ENCODE data around the gene COL8A2.

Gene COL8A2

GRCh38 chr1:36101546-36101945, 23.5 kb downstream of the COL8A2 start:
- no peak overlapping the region for H3K4me3 ChIP-seq (replicated peaks; ENCODE audit: low read depth, low read length)
- no peak for TF ChIP-seq CTCF (IDR thresholded peaks at IDR 0.05; ENCODE audit: insufficient read depth, low read length, poor library complexity, severe bottlenecking)
- no peaks in the 10 kb centered on the region for H3K27me3 ChIP-seq (replicated peaks; ENCODE audit: control insufficient read depth, insufficient read depth, low read length)
- H3K36me3 ChIP-seq (ENCODE audit: control insufficient read depth, insufficient read depth, low read length) = no peaks in the 10 kb centered on the region; the same call in 1 of the 2 replicates
- DNase-seq (ENCODE audit: extremely low read depth, insufficient read length) = no peak

- no peak for DNase-seq (ENCODE audit: extremely low read depth, insufficient read length)
- TF ChIP-seq CTCF (IDR thresholded peaks at IDR 0.05; ENCODE audit: insufficient read depth, low read length, poor library complexity, severe bottlenecking) = no peak
- no peaks in the 10 kb centered on the region for H3K27me3 ChIP-seq (replicated peaks; ENCODE audit: control insufficient read depth, insufficient read depth, low read length)
- no peak overlapping the region for H3K4me3 ChIP-seq (replicated peaks; ENCODE audit: low read depth, low read length)
- peaks cover 4% of the 10 kb centered on the region; the same call in 1 of the 2 replicates for H3K36me3 ChIP-seq (ENCODE audit: control insufficient read depth, insufficient read depth, low read length)
Observed at GRCh38 chr1:36100376-36100775, 24.6 kb downstream of the COL8A2 start.

- DNase-seq (ENCODE audit: extremely low read depth, insufficient read length) = peak; percentile 75
- Histone ChIP-seq H3K4me3 (replicated peaks; ENCODE audit: low read depth, low read length) (peak overlapping the region; percentile 26; the same call in 1 of the 2 replicates), H3K27me3 (replicated peaks; ENCODE audit: control insufficient read depth, insufficient read depth, low read length) (no peaks in the 10 kb centered on the region), H3K36me3 (ENCODE audit: control insufficient read depth, insufficient read depth, low read length) (peaks cover 6% of the 10 kb centered on the region)
- TF ChIP-seq CTCF (IDR thresholded peaks at IDR 0.05; ENCODE audit: insufficient read depth, low read length, poor library complexity, severe bottlenecking) = peak; percentile 85
Observed at GRCh38 chr1:36099681-36100341, 25.2 kb downstream of the COL8A2 start.

- TF ChIP-seq CTCF (IDR thresholded peaks at IDR 0.05; ENCODE audit: insufficient read depth, low read length, poor library complexity, severe bottlenecking) = no peak
- Histone ChIP-seq H3K36me3 (ENCODE audit: control insufficient read depth, insufficient read depth, low read length) (peaks cover 14% of the 10 kb centered on the region), H3K27me3 (replicated peaks; ENCODE audit: control insufficient read depth, insufficient read depth, low read length) (no peaks in the 10 kb centered on the region), H3K4me3 (replicated peaks; ENCODE audit: low read depth, low read length) (no peak overlapping the region)
- DNase-seq (ENCODE audit: extremely low read depth, insufficient read length) = no peak
Observed at GRCh38 chr1:36098650-36099365, 26.2 kb downstream of the COL8A2 start.

- H3K27me3 ChIP-seq (replicated peaks; ENCODE audit: control insufficient read depth, insufficient read depth, low read length) = no peaks in the 10 kb centered on the region
- TF ChIP-seq CTCF (IDR thresholded peaks at IDR 0.05; ENCODE audit: insufficient read depth, low read length, poor library complexity, severe bottlenecking) = no peak
- no peak for DNase-seq (ENCODE audit: extremely low read depth, insufficient read length)
- H3K36me3 ChIP-seq (ENCODE audit: control insufficient read depth, insufficient read depth, low read length) = peaks cover 22% of the 10 kb centered on the region
- H3K4me3 ChIP-seq (replicated peaks; ENCODE audit: low read depth, low read length) = no peak overlapping the region
Observed at GRCh38 chr1:36097693-36098585, 27.1 kb downstream of the COL8A2 start.

All from GM06990 (cell line).